Parathyroid adenoma (tissue), 2 donors: ENCODE data around the gene SHANK2.

Experiments used
- H2AFZ ChIP-seq: fragments of 300-600 bp; sonication (generic); one replicate; pipeline ENCODE4 v1.7.0; 2017; ENCODE audit warnings: antibody characterized with exemption, mild to moderate bottlenecking
- H3K27ac ChIP-seq: fragments of 300-600 bp; sonication (generic); one replicate; pipeline ENCODE4 v1.7.0; 2017
- H3K27me3 ChIP-seq: fragments of 300-600 bp; sonication (generic); one replicate; pipeline ENCODE4 v1.7.0; 2017; ENCODE audit warnings: low read length; ENCODE audit not compliant: control insufficient read depth, insufficient read depth
- H3K36me3 ChIP-seq: fragments of 300-600 bp; sonication (generic); one replicate; pipeline ENCODE4 v1.7.0; 2017; ENCODE audit warnings: low read length; ENCODE audit not compliant: control insufficient read depth, insufficient read depth
- H3K4me1 ChIP-seq: fragments of 300-600 bp; sonication (generic); one replicate; pipeline ENCODE4 v1.7.0; 2017; ENCODE audit warnings: control low read depth
- H3K4me2 ChIP-seq: fragments of 300-600 bp; sonication (generic); one replicate; pipeline ENCODE4 v1.7.0; 2017; ENCODE audit warnings: low read length
- H3K4me3 ChIP-seq: fragments of 300-600 bp; sonication (generic); one replicate; pipeline ENCODE4 v1.7.0; 2017; ENCODE audit warnings: low read depth, low read length
- H3K79me2 ChIP-seq: fragments of 300-600 bp; sonication (generic); one replicate; pipeline ENCODE4 v1.7.0; 2017; ENCODE audit warnings: control low read depth
- H3K9ac ChIP-seq: fragments of 300-600 bp; sonication (generic); one replicate; pipeline ENCODE4 v1.7.0; 2017; ENCODE audit warnings: mild to moderate bottlenecking
- H3K9me3 ChIP-seq: fragments of 300-600 bp; sonication (generic); one replicate; pipeline ENCODE4 v1.7.0; 2017; ENCODE audit warnings: low read length; ENCODE audit not compliant: control insufficient read depth
- TF ChIP-seq, protein P1 (sequence below): fragments of 300-600 bp; sonication (generic); IDR thresholded peaks from one replicate; pipeline ENCODE4 v1.7.0; 2017; ENCODE audit warnings: antibody characterized with exemption, mild to moderate bottlenecking
- donor health status: primary hyperparathyroidism.

SHANK2 gene

DNA sequence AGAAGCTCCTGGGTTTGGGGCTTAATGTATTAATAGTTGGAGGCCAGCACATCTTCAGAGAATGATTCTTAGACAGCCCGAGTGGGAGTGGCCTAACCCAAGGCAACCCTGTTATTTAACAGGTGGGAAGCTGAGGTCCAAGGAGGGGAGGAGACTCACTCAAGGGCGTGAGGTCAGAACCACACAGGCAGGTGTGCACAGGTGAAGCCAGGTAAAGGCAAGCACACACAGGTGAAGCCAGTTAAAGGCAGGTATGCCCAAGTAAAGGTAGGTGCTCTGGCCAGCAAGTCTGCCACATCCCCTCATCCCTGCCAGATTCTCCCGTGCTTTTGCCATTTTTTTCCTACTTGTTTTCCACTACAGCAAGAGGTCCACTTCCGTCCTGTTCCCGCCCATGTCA lies 2.9 kb upstream of the SHANK2 start:
- H3K27ac ChIP-seq, result no peak overlapping the region
- H3K4me1 ChIP-seq, result no peaks in the 10 kb centered on the region
- no peaks in the 10 kb centered on the region for H3K79me2 ChIP-seq
- H3K4me3 ChIP-seq, result no peak overlapping the region
- no peak overlapping the region for H3K4me2 ChIP-seq
- H2AFZ ChIP-seq, result no peak overlapping the region
- no peak overlapping the region for H3K9ac ChIP-seq
- H3K36me3 ChIP-seq, result no peaks in the 10 kb centered on the region
- TF ChIP-seq, protein P1, sequence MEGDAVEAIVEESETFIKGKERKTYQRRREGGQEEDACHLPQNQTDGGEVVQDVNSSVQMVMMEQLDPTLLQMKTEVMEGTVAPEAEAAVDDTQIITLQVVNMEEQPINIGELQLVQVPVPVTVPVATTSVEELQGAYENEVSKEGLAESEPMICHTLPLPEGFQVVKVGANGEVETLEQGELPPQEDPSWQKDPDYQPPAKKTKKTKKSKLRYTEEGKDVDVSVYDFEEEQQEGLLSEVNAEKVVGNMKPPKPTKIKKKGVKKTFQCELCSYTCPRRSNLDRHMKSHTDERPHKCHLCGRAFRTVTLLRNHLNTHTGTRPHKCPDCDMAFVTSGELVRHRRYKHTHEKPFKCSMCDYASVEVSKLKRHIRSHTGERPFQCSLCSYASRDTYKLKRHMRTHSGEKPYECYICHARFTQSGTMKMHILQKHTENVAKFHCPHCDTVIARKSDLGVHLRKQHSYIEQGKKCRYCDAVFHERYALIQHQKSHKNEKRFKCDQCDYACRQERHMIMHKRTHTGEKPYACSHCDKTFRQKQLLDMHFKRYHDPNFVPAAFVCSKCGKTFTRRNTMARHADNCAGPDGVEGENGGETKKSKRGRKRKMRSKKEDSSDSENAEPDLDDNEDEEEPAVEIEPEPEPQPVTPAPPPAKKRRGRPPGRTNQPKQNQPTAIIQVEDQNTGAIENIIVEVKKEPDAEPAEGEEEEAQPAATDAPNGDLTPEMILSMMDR, result no peak
- no peaks in the 10 kb centered on the region for H3K9me3 ChIP-seq
- H3K27me3 ChIP-seq, result no peaks in the 10 kb centered on the region

DNA sequence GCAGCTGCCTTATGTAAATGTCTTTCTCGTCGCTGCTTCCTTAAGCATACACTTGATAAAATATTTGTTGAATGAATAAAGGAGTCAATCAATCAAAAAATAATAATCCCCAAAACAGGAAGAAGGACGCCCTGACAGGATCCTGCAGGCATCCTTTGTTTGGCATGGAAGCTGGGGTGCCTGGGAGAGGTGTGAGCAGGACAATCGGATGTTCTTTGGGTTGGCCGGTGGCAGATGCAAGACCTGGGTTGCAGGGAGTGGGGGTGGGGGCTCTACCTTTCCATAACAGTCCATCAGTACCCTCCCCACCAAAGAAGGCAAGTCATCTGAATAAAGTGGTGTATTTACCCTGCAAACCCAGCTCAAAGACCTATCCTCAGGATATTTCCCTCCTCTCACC lies 1.4 kb upstream of the SHANK2 start:
- Histone ChIP-seq H3K36me3 (no peaks in the 10 kb centered on the region), H3K4me2 (no peak overlapping the region), H3K27ac (no peak overlapping the region), H3K4me3 (no peak overlapping the region), H3K4me1 (no peaks in the 10 kb centered on the region), H3K79me2 (no peaks in the 10 kb centered on the region), H3K27me3 (no peaks in the 10 kb centered on the region), H3K9ac (no peak overlapping the region), H2AFZ (no peak overlapping the region), H3K9me3 (no peaks in the 10 kb centered on the region)
- TF ChIP-seq, protein P1, result no peak

DNA sequence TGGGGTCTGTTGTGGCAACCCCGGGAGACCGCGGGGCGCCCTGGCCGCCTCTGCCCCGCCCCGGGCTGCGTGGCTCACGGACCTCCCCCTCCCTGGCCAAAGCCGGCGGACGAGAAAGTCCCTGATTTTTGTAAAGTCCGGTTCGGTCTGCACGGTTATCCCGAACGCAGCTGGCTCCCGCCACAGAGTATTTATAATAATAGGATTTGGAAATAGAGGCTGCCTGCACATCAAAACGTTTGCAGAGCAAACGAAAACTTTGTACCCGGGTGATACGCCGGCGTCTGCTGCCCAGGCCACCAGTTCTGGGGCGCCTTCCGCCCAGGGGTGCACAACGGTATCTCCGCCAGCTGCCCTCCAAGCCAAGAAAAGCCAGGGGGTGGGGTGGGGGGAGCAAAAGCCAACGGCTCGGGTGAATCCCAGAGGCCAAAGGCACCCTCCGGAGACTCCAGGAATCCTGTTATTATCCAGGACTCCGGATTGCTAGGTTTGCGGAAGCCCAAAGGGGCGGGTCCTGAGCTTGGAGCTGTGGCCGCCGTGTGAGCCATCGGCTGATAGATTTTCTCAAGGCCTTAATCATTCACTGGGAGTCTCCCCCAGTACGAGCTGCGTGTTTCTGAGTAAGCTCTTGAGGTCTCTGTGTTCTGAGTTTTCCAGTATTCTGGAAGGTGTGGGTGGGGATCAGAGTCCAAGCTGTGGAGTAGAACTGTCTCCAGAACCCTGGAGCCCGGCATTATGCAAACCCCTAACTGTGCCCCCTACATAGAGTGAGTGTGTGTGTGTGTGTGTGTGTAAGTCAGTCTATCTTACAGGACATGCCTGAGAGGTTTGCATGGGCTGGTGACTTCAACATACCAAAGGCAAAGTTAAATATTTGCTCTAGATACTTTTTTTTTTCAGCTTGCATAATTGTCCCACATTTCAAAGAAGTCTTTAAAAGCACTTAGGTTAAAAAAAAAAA lies 673 bp upstream of the SHANK2 start:
- peak overlapping the region; percentile 46 for H2AFZ ChIP-seq
- no peaks in the 10 kb centered on the region for H3K36me3 ChIP-seq
- H3K4me2 ChIP-seq, result peak overlapping the region; percentile 51
- no peaks in the 10 kb centered on the region for H3K79me2 ChIP-seq
- H3K9me3 ChIP-seq, result no peaks in the 10 kb centered on the region
- H3K27ac ChIP-seq, result no peak overlapping the region
- no peaks in the 10 kb centered on the region for H3K4me1 ChIP-seq
- TF ChIP-seq, protein P1, result no peak
- no peak overlapping the region for H3K9ac ChIP-seq
- no peaks in the 10 kb centered on the region for H3K27me3 ChIP-seq
- no peak overlapping the region for H3K4me3 ChIP-seq

DNA sequence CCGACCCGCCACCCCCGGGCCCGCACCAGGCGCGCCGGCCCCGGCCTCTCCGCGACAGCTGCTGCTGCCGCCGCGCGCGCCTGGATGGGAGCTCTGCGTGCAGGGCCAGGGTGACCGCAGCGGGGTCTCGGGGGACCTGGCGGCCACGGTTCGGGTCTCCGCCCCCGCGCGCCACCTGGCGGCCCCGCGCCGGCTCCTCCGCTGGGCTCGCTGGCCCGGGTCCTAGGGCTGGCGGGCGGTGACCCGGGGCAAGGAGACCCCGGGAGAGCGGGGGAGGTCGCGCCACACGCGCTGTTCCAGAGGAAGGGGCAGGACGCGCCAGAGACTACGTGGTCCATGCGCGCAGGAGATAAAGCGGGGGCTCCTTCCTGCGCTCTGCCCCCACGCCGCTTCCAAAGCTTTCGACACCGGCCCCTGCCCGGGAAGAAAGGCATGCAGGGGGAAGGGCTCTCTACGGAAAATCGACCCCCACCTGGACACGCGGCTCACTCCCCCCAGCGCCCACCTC lies 562 bp downstream of the SHANK2 start:
- Histone ChIP-seq H3K27me3 (no peaks in the 10 kb centered on the region), H3K9me3 (no peaks in the 10 kb centered on the region), H3K4me1 (no peaks in the 10 kb centered on the region), H3K4me2 (peak overlapping the region; percentile 51), H3K79me2 (no peaks in the 10 kb centered on the region), H2AFZ (no peak overlapping the region), H3K36me3 (no peaks in the 10 kb centered on the region), H3K9ac (no peak overlapping the region), H3K27ac (no peak overlapping the region), H3K4me3 (peak overlapping the region; percentile 27)
- TF ChIP-seq, protein P1, result no peak
